Fibroblast of mammary gland (primary cell): ENCODE data around the gene HOXB2.
A peak's percentile ranks its signal among the peaks of the same experiment; 100 is the strongest.

Experiments used
- DNase-seq: peaks from one replicate; pipeline ENCODE4 v3.0.0-alpha.2; 2010; ENCODE audit warnings: low read depth
- H3K4me3 ChIP-seq: 2 replicates; pipeline ENCODE4 v1.5.1; 2011; ENCODE audit warnings: low read depth, mild to moderate bottlenecking, low read length, moderate library complexity; ENCODE audit not compliant: control insufficient read depth
- CTCF ChIP-seq: conservative IDR thresholded peaks from 2 replicates; pipeline ENCODE4 v1.5.1; 2011; ENCODE audit warnings: low read depth, low read length, inconsistent platforms; ENCODE audit not compliant: control insufficient read depth, insufficient read depth

Gene HOXB2

GRCh38 chr17:48555258-48556228 lies 10.6 kb upstream of the HOXB2 start:
- peak overlapping the region; percentile 50 for H3K4me3 ChIP-seq
- no peak for TF ChIP-seq CTCF
- peak; percentile 96 for DNase-seq

- TF ChIP-seq CTCF = no peak
- peak overlapping the region; percentile 50 for H3K4me3 ChIP-seq
- DNase-seq = no peak
Measured at GRCh38 chr17:48554412-48555257, 9.7 kb upstream of the HOXB2 start.

GRCh38 chr17:48553826-48554225 lies 8.9 kb upstream of the HOXB2 start:
- no peak for TF ChIP-seq CTCF
- peak overlapping the region; percentile 0 for H3K4me3 ChIP-seq
- no peak for DNase-seq

- H3K4me3 ChIP-seq = no peak overlapping the region
Measured at GRCh38 chr17:48553190-48553547, 8.3 kb upstream of the HOXB2 start.

GRCh38 chr17:48552466-48553189 lies 7.7 kb upstream of the HOXB2 start:
- TF ChIP-seq CTCF = no peak
- no peak overlapping the region for H3K4me3 ChIP-seq
- DNase-seq = no peak

More at GRCh38 chr17:48553190-48553547, 8.3 kb upstream of the HOXB2 start:
- TF ChIP-seq CTCF = no peak
- no peak for DNase-seq
